CD8-positive, alpha-beta memory T cell (primary cell): ENCODE data around the gene KAT5. TPM values are rescaled to one million over a fixed set of nuclear protein-coding genes. Genes with fewer than 3 reads are reported as not detected.

Source experiments
- CTCF ChIA-PET: fragments of 350-600 bp; sonication (Branson Sonifier 250); formaldehyde crosslinking; loops from one replicate; lab custom pipeline; 2021; ENCODE audit warnings: antibody characterized with exemption; lab: Charles Lee
- POLR2A ChIA-PET: fragments of 350-600 bp; sonication (Branson Sonifier 250); formaldehyde crosslinking; loops from one replicate; lab custom pipeline; 2021; ENCODE audit warnings: antibody characterized with exemption; lab: Charles Lee
- DNase-seq, 5 donors: peaks; one replicate each; pipeline versions ENCODE4 v3.0.0 to v3.0.0-alpha.2; 2020 to 2022; ENCODE audit warnings: mixed read lengths in 1 of 5
- H3K27ac ChIP-seq: one replicate; pipeline ENCODE4 v1.7.0; 2013; ENCODE audit warnings: low read depth, mild to moderate bottlenecking, low read length, moderate library complexity
- H3K27me3 ChIP-seq: 2 replicates; pipeline ENCODE4 v1.7.0; 2013; ENCODE audit warnings: low read length, mild to moderate bottlenecking; ENCODE audit not compliant: insufficient read depth, poor library complexity, severe bottlenecking
- H3K36me3 ChIP-seq: 2 replicates; pipeline ENCODE4 v1.7.0; 2013; ENCODE audit warnings: mild to moderate bottlenecking, low read length, moderate library complexity; ENCODE audit not compliant: insufficient read depth
- H3K4me1 ChIP-seq: 2 replicates; pipeline ENCODE4 v1.7.0; 2013; ENCODE audit warnings: mild to moderate bottlenecking, low read length, moderate library complexity; ENCODE audit not compliant: insufficient read depth
- H3K4me3 ChIP-seq: 2 replicates; pipeline ENCODE4 v1.7.0; 2013; ENCODE audit warnings: mild to moderate bottlenecking, low read length
- H3K9me3 ChIP-seq: 2 replicates; pipeline ENCODE4 v1.7.0; 2013; ENCODE audit warnings: mild to moderate bottlenecking, low read length
- H3K27ac Mint-ChIP-seq, 8 donors: one replicate each; pipeline ENCODE4 v1.8.0; 2020 to 2021; ENCODE audit warnings: mixed read lengths in 8 of 8, mild to moderate bottlenecking in 6 of 8, inconsistent platforms in 3 of 8, moderate library complexity in 3 of 8
- H3K27me3 Mint-ChIP-seq, 2 donors: one replicate each; pipeline ENCODE4 v1.8.0; 2020 to 2021; ENCODE audit warnings: mixed read lengths in 2 of 2, mild to moderate bottlenecking in 1 of 2, moderate library complexity in 1 of 2
- H3K36me3 Mint-ChIP-seq, 3 donors: one replicate each; pipeline ENCODE4 v1.8.0; 2020 to 2021; ENCODE audit warnings: mixed read lengths in 3 of 3, inconsistent platforms in 1 of 3, mild to moderate bottlenecking in 1 of 3
- H3K4me1 Mint-ChIP-seq, 3 donors: one replicate each; pipeline ENCODE4 v1.8.0; 2020 to 2021; ENCODE audit warnings: mixed read lengths in 3 of 3, inconsistent platforms in 1 of 3, mild to moderate bottlenecking in 1 of 3
- H3K4me3 Mint-ChIP-seq, 7 donors: one replicate each; pipeline ENCODE4 v1.8.0; 2020 to 2021; ENCODE audit warnings: mixed read lengths in 7 of 7, mild to moderate bottlenecking in 6 of 7, moderate library complexity in 4 of 7, inconsistent platforms in 2 of 7
- H3K9me3 Mint-ChIP-seq, 5 donors: one replicate each; pipeline ENCODE4 v1.8.0; 2020 to 2022; ENCODE audit warnings: mixed read lengths in 5 of 5, mild to moderate bottlenecking in 3 of 5, moderate library complexity in 2 of 5, inconsistent platforms in 1 of 5
- polyA plus RNA-seq: library from polyadenylated mRNA; unstranded; fragments of 300-500 nt; fragmentation: Illumina TruSeq; gene quantifications from one replicate; pipeline ENCODE4 v1.2.3, GENCODE V29; 2021
- total RNA-seq, 2 experiments: library from RNA; stranded (reverse); gene quantifications; one replicate each; pipeline ENCODE4 v1.2.3, GENCODE V29; 2021

Gene KAT5
- total RNA-seq = 10 to 100 TPM; 79.9 to 87.1 TPM
- 49.5 TPM for polyA plus RNA-seq

DNA sequence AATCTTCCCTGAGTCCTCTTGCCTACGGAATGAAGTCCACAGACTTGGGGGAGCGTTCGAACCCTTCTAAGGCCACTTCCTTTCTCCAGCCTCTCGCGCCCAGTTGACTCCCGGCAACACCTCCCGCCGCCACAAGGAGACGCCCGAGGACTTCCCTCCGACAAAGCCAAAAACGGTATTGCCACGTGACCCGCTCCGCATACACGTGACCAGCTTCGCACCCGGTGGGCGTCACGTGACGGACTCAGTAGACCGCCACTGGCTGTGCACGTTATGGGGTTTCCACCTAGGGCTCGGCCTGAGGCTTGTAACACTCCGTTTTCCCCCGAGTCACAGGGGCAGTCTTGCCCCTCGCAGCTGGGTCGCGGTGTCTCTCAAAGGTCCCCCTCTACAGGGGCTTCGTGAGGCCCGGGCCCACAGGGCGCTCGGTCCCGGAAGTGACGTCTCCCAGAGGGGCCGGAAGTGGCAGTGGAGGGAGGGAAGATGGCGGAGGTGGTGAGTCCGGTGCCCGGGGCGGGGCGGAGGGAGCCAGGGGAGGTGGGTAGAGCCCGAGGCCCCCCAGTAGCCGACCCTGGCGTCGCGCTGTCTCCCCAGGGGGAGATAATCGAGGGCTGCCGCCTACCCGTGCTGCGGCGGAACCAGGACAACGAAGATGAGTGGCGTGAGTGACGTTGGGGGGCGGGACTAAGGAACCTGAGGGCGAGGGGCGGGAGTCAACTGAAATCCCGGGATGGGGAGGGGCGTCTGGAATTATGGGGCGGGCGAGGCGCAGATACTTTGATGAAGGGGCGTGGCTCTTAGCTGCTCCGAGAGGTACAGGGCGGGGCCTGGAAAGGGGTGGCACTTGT lies at the start of gene KAT5:
TSS of gene KAT5 (plus strand) at position 468 of the 848 bp plus-strand sequence. CDS start at position 484, 16 bp downstream.
- DNase-seq = peak; percentile 97 to 99 (median 98)
- no peaks in the 10 kb centered on the region for H3K27me3 ChIP-seq
- Mint-ChIP-seq H3K4me1 (peaks cover 20 to 32% (median 20%) of the 10 kb centered on the region in 3 donors), H3K36me3 (peaks cover 4 to 49% (median 8%) of the 10 kb centered on the region in 3 donors), H3K27me3 (no peaks in the 10 kb centered on the region), H3K9me3 (no peaks in the 10 kb centered on the region), H3K4me3 (peak within 1 kb of the TSS; percentile 94 to 99 (median 96)), H3K27ac (peak within 1 kb of the TSS; percentile 98 to 100 (median 99))
- H3K27ac ChIP-seq = peak within 1 kb of the TSS; percentile 94
- ChIA-PET POLR2A (interaction anchor here (0.6 to 1.8 kb wide), 14 partner anchors 8 to 1405 kb away, joined by 3 to 19 read pairs (median 5); partner anchors contain the start of genes FIBP, RELA, RNASEH2C and SIPA1), CTCF (interaction anchor here (0.7 to 3.3 kb wide), 40 partner anchors 9 to 636 kb away, joined by 3 to 50 read pairs (median 4); partner anchors contain the start of genes AP5B1, B4GAT1, BANF1 and CATSPER1)
- no peaks in the 10 kb centered on the region for H3K9me3 ChIP-seq
- peaks cover 19% of the 10 kb centered on the region for H3K4me1 ChIP-seq
- peaks cover 37% of the 10 kb centered on the region for H3K36me3 ChIP-seq
- peak within 1 kb of the TSS; percentile 74 for H3K4me3 ChIP-seq

DNA sequence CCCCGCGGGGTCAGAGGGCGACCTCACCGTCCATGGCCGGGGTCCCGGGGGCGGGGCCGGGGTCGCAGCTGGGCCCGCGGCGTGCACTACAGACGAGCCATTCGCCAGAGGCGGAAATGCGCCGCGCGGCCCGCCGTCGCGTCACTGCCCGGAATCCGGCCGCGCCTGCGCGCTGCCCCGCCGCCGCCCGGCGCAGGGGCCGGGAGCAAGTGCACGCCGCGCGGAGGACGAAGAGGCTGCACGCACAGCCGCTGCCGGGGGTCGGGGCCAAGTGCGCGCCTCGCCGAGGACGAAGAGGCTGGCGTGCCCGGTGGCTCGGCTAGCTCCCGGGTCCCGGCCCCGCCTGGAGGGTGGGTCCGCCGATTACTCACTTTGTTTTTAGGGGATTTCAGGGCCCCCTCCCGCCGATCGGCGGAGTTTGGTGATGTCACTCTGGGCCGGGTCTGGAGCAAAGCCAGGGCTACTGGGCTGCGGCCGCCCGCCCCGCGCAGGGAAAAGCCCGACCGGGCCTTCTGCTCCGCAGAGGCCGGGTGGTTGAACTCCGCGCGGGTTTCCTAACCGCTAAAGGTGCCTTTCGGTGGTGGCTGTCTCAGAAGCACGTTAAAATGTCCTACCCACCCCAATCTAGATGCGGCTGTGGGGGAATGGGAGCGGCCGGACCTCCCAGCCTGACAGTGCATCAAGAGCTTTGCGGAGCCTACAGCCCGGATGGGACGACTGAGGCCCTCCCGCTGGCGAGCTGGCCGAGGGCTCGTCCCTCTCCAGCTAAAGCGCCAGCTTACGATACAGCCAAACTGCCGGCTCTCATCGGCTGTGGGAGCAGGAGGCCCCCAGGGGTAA lies 49.0 kb upstream of the KAT5 start, which contains the start of gene RELA:
TSS of gene RELA (minus strand) at position 118 of the 840 bp plus-strand sequence. CDS start at position 34, 84 bp downstream.
- no peaks in the 10 kb centered on the region for H3K27me3 Mint-ChIP-seq
- peaks cover 30 to 50% (median 30%) of the 10 kb centered on the region in 3 donors for H3K4me1 Mint-ChIP-seq
- H3K36me3 Mint-ChIP-seq = peaks cover 11 to 45% (median 14%) of the 10 kb centered on the region in 3 donors
- Histone ChIP-seq H3K36me3 (peaks cover 35% of the 10 kb centered on the region), H3K4me1 (peaks cover 22% of the 10 kb centered on the region), H3K27me3 (no peaks in the 10 kb centered on the region), H3K4me3 (peak within 1 kb of the TSS; percentile 97), H3K9me3 (no peaks in the 10 kb centered on the region), H3K27ac (peak within 1 kb of the TSS; percentile 97)
- no peaks in the 10 kb centered on the region for H3K9me3 Mint-ChIP-seq
- ChIA-PET CTCF (interaction anchor here (0.8 to 2.6 kb wide), 9 partner anchors 10 to 227 kb away, joined by 3 to 9 read pairs (median 3); partner anchors contain the start of genes CCDC85B, MAP3K11 and PCNX3), POLR2A (interaction anchor here (0.6 to 4.1 kb wide), 16 partner anchors 10 to 884 kb away, joined by 3 to 46 read pairs (median 4); partner anchors contain the start of genes AP5B1, FIBP, KAT5 and MALAT1)
- H3K4me3 Mint-ChIP-seq = peak within 1 kb of the TSS; percentile 88 to 97 (median 90)
- peak; percentile 83 to 96 (median 88) for DNase-seq
- H3K27ac Mint-ChIP-seq = peak within 1 kb of the TSS; percentile 92 to 99 (median 98)

DNA sequence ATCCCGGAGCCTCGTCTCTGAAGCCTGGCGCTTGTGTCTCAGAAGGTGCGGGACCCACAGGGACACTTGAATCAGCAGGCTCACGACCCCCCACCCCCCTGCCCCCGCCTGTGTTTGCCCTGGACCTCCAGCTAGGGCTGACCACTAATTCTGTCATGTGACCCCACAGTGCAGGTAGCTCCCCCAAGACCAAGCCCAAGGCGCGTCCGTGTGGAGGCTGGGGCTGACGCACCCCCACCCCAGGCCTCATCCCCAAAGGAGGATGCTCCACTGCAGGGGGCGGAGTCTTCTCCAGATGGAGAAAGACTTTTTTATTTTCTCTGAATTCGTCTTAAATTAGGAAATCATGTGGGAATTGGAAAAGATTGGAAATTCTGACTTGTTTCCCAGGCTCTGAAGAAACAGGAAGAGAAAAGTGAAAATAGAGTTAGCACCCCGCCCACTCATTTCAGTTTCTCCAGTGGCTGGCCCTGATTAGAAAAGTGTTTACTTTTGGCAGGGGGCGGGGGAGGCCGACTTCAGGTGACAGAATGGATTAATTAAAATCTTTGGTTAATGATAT lies 48.3 kb upstream of the KAT5 start:
- POLR2A ChIA-PET = interaction anchor here (0.6 to 4.1 kb wide), 15 partner anchors 11 to 885 kb away, joined by 3 to 46 read pairs (median 4); partner anchors contain the start of genes FIBP, KAT5, MALAT1 and PCNX3

DNA sequence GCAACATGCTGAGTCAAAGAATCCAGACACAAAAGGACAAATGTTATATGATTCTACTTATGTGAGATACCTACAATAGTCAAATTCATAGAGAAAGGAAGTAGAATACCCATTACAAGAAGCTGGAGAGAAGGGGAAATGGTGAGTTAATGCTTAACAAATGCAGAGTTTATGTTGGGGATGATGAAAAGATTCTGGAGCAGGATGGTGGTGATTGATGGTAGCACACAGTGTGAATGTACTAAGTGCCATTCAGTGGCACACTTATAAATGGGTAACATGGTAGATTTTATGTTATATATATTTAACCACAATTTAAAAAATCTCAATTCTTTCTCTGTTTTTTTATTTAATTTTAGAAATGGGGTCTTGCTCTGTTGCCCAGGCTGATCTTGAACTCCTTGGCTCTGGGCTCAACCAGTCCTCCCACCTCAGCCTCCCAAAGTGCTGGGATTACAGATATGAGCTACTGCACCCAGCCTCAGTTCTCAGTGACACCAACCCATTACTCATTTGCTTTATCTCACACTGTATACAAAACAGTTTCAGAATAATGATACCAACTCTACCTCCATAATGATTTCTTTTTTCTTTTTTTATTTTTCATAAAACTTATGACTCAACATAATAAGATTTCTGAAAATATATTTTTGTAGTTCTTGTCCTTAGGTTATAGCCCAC lies 39.7 kb upstream of the KAT5 start:
- no peaks in the 10 kb centered on the region for H3K9me3 Mint-ChIP-seq
- POLR2A ChIA-PET = no interaction called here
- Histone ChIP-seq H3K4me1 (no peaks in the 10 kb centered on the region), H3K27ac (no peak overlapping the region), H3K9me3 (no peaks in the 10 kb centered on the region), H3K4me3 (no peak overlapping the region), H3K36me3 (no peaks in the 10 kb centered on the region), H3K27me3 (no peaks in the 10 kb centered on the region)
- CTCF ChIA-PET = no interaction called here
- no peak overlapping the region for H3K4me3 Mint-ChIP-seq
- H3K4me1 Mint-ChIP-seq = no peaks in the 10 kb centered on the region
- no peaks in the 10 kb centered on the region for H3K36me3 Mint-ChIP-seq
- no peak for DNase-seq
- no peaks in the 10 kb centered on the region for H3K27me3 Mint-ChIP-seq
- H3K27ac Mint-ChIP-seq = no peak overlapping the region

More for the DNA sequence above, 48.3 kb upstream of the KAT5 start:
- peak overlapping the region; percentile 92 to 99 (median 98) for H3K27ac Mint-ChIP-seq
- peak overlapping the region; percentile 88 to 97 (median 90) for H3K4me3 Mint-ChIP-seq
- Histone ChIP-seq H3K27me3 (no peaks in the 10 kb centered on the region), H3K27ac (peak overlapping the region; percentile 97), H3K4me1 (peaks cover 22% of the 10 kb centered on the region), H3K36me3 (peaks cover 28% of the 10 kb centered on the region), H3K4me3 (peak overlapping the region; percentile 97), H3K9me3 (no peaks in the 10 kb centered on the region)
- CTCF ChIA-PET = interaction anchor here (0.8 to 2.6 kb wide), 5 partner anchors 48 to 154 kb away, joined by 3 to 9 read pairs (median 3); partner anchors contain the start of genes MAP3K11 and PCNX3
- H3K27me3 Mint-ChIP-seq = no peaks in the 10 kb centered on the region
- peak in 4 of 5 donors; percentile 31 to 68 (median 38) for DNase-seq
- no peaks in the 10 kb centered on the region for H3K9me3 Mint-ChIP-seq
- H3K36me3 Mint-ChIP-seq = peaks cover 11 to 38% (median 14%) of the 10 kb centered on the region in 3 donors
- peaks cover 29 to 45% (median 30%) of the 10 kb centered on the region in 3 donors for H3K4me1 Mint-ChIP-seq

DNA sequence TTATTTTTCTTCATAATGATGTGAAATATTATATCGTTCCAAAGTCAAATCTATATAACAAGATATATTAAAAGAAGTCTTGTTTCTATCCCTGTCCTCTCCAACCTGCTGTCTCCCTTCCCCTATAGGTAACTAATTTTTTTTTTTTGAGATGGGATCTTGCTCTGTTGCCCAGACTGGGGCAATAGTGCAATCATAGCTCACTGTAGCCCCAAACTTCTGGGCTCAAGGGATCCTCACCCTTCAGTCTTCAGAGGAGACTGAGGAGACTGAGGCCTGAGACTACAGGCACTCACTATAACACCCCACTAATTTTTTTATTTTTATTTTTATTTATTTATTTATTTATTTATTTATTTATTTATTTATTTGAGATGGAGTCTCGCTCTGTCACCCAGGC lies 39.1 kb upstream of the KAT5 start:
- H3K27ac ChIP-seq = no peak overlapping the region
- Mint-ChIP-seq H3K4me1 (no peaks in the 10 kb centered on the region), H3K9me3 (no peaks in the 10 kb centered on the region), H3K27ac (no peak overlapping the region), H3K4me3 (no peak overlapping the region), H3K36me3 (no peaks in the 10 kb centered on the region), H3K27me3 (no peaks in the 10 kb centered on the region)
- H3K4me3 ChIP-seq = no peak overlapping the region
- H3K9me3 ChIP-seq = no peaks in the 10 kb centered on the region
- H3K4me1 ChIP-seq = no peaks in the 10 kb centered on the region
- H3K36me3 ChIP-seq = no peaks in the 10 kb centered on the region
- no peak for DNase-seq
- CTCF ChIA-PET = no interaction called here
- no peaks in the 10 kb centered on the region for H3K27me3 ChIP-seq
- POLR2A ChIA-PET = no interaction called here

DNA sequence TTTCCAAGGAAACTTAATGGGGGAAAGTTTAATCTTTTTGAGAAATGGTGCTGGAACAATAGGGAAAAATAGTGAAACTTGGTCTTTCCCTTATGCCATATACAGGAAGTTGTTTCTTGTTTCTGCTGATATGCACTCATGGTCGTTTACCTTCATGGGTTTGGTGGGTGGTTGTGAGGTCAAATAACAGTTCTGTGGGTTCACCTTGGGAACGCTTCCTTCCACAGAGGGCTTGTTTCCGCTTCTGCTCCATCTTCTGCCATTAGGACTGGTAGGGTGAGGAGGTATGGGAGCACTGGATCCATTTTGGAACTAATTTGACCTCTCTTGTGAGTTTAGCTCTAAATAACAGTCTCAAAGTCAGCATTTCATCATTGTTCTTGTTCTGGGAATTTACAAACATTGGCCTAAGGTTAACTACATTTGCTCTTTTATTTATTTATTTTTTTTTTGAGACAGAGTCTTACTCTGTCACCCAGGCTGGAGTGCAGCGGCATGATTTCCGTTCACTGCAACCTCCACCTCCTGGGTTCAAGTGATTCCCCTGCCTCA lies 31.8 kb upstream of the KAT5 start:
- no peaks in the 10 kb centered on the region for H3K9me3 ChIP-seq
- no peak overlapping the region for H3K4me3 ChIP-seq
- H3K27me3 ChIP-seq = no peaks in the 10 kb centered on the region
- no peaks in the 10 kb centered on the region for H3K4me1 Mint-ChIP-seq
- H3K27ac Mint-ChIP-seq = no peak overlapping the region
- ChIA-PET CTCF (no interaction called here), POLR2A (no interaction called here)
- no peaks in the 10 kb centered on the region for H3K36me3 ChIP-seq
- H3K36me3 Mint-ChIP-seq = no peaks in the 10 kb centered on the region
- no peaks in the 10 kb centered on the region for H3K4me1 ChIP-seq
- no peaks in the 10 kb centered on the region for H3K9me3 Mint-ChIP-seq
- DNase-seq = no peak
- peaks cover 2 to 13% of the 10 kb centered on the region in 2 donors for H3K27me3 Mint-ChIP-seq
- no peak overlapping the region for H3K27ac ChIP-seq
- H3K4me3 Mint-ChIP-seq = no peak overlapping the region
